GM19238 (cell line): ENCODE measurements around the gene BCAS3.
"Not testable (repeated sequence)": the region's sequence is repeated elsewhere in the genome, so short reads cannot be mapped to it uniquely, and the experiment has no call there.

Source experiments
- DNase-seq: peaks from one replicate; pipeline ENCODE4 v3.0.0; 2011; ENCODE audit warnings: low spot score; ENCODE audit not compliant: insufficient read length

BCAS3 gene

DNA sequence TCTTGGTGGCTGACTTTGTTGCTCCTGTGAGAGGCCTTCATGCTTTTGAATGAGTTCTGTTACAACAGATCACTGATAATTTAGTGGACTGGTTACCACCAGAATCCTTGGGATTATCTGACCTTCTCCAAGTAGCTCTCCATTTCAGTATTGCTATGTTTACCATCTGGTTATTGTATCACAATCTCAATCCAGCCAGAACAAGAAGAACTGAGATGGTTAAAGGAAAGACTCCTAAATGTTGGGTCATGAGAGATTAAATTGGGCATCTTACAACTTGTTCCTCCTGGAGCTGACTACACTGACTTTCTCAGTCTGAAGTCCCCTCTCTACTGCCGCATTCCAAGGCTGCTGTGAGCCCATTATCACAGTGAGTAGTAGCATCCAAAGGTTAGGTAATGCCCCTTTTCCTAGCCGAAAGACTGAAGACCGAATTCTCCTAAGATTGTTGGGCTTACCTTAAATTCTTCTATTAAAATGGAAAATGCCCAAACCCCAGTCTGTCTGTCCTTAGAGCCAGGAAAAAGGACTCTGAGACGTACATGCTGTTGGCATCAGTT lies 540.3 kb downstream of the BCAS3 start:
- DNase-seq = no peak

DNA sequence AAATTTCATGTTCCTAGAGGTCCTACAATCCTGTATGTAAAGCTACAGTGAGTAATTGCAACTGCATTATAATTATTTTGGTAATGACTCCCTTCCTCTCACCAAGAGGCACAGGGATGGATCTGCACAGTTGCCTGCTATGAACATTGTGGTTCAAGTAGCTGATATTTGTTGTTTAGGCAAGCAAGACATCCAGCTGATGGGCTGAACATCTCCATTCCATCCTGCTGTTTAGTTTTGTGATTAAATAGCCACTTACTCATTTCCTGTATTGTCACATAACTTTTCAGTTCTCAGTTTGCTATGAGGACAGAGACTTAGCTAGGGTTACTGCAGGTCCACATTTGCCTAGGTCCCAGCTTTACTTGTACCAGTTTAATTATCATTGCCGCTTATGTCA lies 540.8 kb downstream of the BCAS3 start:
- DNase-seq = no peak

DNA sequence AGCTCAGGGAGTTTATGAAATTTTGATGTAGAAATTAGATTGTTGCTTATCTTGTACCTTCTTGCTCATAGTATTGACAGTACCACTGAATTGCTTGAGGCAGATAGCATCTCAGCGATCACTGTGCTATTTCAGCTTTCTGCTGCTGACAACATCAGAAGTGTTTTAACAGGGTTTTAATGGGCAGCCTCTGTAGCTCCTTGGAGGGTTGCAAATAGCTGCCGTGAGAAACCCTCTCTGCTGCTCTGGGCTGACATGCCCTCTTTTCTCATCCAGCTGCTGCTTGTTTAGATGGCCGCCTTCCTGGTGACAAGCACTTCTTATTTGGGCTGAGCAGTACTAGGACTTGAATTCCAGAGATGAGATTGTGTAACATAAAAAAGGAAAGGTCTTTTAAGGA lies 541.8 kb downstream of the BCAS3 start:
- DNase-seq = no peak

DNA sequence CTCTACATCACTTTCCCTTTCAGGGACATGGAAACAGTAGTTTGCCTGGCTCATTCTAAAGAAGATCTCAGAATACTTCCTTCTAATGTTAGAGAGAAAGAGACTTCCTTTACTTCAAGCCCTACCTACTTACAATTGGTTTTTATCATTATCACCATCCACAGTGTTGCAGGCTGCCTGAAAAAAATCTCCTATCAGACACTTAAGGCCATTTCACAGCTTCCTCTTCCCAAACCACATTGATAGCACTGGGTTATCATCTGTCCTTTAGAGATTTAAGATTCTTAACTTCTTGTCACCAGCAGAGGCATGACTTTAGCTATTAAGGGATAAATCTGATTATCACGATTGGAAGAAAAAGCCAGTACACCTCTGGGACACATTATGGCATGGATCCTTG lies 543.5 kb downstream of the BCAS3 start:
- no peak for DNase-seq

DNA sequence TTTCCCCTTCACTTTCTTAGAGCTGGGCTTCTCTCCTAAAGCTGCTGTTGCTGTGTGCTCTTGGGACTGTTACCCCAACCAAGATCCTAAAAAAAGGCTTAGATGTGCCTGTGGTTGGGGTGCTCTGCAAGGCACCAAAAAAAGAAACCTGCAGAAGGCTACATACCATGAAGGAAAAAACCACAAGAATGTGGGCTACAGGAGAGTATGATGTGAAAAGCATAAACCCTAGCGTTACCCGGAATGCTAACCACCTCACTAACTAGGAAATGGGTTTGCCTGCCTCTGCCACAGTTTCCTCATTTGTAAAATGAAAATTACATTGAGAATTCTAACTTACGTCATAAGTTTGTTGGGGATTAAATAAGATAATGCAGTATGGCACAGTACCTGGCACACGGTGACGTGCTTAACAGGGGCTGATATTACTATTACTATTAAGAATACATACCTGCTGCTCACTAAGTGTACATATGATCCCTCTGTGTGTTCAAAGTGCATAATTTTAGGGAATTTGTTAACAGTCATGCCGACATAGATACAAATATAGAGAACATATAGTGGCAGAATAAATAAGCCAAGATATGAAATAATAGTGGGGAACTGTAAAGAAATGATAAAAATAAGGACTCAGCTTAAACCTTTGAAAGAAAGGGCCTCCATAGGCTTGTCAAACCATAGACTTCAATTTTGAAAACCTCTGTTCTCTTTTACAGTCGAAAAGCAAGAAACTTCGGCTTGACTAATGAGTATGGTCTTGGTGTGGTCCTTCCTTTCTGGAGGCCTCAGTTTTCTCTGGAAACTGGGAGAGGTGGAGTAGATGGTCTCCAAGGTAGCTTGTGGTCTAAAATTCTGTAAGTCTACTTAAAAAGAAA lies 544.2 kb downstream of the BCAS3 start:
- no peak for DNase-seq

DNA sequence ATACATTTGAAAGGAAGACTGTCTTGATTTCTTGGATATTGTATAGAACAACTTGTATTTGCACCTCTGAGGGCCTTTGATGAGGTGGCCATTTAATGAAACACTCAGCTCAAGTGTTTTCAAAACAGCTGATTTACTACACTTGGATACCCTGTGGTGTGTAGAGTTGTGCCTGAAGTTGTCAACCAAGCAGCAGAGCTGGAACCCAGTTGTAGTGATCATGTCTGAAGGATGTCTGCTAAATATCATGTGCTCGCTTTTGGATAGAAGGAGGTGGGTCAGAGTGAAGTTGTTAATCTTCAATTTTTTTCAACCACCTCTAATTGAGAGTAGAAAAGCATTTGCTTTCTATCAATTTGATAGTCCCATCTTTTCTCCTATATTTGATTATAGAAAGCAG lies 546.1 kb downstream of the BCAS3 start:
- no peak for DNase-seq

DNA sequence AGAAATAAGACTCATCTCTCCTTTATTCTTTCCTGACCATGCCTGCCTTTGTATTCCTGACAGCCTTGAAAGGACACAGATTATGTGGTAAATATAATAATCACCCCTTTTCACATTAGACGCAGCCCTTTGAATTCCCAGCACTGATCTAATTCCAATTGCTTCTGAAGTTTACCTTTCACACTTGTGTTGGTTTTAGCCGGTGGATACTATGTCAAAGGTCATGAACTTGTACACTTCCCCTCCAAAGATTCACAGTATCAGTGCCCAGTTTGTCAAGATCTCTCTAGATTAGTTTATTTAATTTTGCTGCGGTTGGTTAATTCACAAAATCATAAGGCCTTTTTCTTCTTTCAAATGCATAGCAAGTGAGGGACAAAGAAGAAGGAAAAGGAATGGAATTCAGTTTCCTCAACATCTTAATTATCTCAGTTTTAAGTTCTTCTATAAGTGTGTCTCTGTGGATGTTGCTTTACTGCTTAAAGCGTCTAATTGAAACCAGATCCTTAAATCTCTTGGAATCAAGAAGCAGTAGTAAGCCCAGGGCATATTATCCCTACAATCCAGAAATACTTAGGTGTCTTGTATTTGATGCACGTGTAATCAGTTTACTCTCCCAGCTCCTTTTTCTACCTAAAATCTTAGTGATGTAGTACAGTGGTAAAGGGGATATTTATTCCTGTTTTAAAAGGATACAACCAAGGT lies 547.7 kb downstream of the BCAS3 start:
- no peak for DNase-seq

DNA sequence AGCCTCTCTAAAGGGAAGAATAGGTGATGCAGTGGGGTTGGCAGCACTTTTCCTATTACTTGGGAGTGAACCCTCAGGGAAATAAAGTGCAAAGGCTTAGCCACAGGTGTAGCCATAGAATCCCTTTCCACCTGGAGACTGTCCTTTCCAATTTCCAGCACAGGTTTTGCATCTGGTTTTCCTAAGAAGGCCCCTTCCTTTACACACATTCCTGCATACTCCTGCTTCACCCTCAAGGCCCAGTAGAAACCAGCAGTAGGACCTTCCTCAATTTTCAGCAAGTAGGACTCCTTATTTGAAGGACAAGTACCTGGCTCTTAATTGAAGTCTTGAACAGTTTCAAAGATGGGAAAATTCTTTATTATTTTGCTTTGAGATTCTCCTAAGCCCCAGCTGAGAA lies 550.2 kb downstream of the BCAS3 start:
- DNase-seq = no peak

DNA sequence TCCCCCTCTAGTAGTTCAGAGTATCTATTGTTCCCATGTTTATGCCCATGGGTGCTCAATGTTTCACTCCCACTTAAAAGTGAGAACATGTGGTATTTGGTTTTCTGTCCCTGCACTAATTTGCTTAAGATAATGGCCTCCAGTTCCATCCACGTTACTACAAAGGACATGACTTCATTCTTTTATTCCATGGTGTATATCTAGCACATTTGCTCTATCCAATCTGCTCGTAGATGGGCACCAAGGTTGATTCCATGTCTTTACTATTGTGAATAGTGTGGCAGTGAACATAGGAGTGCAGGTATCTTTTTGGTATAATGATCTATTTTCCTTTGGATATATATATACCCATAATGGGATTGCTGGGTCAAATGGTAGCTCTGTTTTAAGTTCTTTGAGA lies 552.8 kb downstream of the BCAS3 start:
- DNase-seq = no peak

DNA sequence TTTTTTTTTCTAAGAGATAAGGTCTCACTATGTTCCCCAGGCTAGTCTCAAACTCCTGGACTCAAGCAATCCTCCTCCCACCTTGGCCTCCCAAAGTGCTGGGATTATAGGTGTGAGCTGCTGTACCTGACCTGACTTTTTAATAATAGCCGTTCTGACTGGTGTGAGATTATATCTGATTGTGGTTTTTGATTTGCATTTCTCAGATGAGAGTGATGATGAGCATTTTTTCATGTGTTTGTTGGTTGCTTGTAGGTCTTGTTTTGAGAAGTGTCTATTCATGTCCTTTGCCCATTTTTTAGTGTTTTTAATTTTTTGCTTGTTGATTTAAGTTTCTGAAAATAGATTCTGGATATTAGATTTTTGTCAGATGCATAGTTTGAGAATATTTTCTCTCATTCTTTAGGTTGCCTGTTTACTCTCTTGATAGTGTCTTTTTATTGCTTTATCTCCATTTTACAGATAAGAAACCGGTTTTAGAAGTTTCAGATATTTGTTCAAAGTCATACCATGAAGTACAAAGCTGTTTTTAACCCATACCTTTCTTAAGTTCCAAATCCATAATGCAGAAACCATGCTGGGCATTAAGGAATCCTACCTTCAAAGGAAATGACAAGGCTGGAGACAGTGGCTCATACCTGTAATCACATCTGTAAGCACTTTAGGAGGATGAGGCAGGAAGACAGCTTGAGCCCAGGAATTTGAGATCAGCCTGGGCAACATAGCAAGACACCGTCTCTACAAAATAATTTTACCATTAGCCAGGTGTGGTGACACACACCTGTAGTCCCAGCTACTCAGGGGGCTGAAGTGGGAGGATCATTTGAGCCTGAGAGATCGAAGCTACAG lies 553.5 kb downstream of the BCAS3 start:
- no peak for DNase-seq

DNA sequence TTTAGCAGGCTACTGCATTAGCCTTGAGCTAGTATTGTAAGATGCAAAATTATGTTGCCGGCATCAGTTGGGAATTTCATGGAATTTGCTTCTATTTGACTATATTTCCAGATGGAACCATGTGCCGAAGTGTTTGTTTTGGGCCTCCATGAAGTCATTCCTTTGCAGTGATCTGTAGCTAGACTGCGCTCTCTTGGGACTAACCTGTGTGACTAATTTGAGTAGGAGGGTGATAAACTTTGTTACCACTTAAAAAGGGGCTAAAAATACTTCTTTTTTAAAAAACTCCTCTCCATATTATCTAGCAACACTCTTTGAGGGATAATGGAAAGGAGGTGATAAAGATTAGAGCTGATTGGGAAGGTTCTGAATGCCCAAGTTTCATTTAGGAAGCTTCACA lies 555.2 kb downstream of the BCAS3 start:
- no peak for DNase-seq

DNA sequence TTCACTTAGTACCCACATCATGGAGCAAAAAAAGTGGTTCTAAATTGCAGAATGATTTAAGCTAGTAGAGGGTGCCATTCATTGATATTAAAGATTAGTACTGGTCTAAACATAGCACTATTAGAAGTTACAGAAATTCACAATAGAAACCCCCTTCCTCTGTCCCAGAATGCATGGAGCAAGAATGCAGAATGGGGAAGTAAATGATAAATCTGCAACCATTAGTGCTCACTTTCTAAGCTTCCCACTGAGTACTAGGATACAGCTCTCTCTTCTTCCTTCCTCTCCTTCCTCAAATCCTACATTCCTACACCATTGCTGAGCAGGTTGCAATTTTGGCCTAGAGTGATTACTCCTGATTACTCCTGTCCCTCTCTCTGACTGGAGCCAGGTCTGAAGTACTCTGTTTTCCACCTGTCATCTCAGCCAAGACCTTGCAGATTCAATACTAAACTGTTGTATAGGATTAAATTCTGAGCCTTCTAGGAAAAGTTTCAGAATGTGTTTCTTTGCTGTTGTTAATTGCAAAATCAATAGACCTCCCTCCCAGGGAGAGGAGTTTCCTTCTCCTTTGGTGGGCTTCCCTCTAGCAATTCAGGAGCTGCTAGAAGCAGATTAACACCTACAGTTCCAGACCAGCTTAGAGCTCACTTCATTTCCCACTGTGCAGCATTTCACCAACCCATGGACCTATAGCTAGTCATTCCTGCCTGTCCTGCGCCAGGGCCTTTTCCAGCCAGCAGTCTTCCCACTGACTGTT lies 556.5 kb downstream of the BCAS3 start:
- no peak for DNase-seq

DNA sequence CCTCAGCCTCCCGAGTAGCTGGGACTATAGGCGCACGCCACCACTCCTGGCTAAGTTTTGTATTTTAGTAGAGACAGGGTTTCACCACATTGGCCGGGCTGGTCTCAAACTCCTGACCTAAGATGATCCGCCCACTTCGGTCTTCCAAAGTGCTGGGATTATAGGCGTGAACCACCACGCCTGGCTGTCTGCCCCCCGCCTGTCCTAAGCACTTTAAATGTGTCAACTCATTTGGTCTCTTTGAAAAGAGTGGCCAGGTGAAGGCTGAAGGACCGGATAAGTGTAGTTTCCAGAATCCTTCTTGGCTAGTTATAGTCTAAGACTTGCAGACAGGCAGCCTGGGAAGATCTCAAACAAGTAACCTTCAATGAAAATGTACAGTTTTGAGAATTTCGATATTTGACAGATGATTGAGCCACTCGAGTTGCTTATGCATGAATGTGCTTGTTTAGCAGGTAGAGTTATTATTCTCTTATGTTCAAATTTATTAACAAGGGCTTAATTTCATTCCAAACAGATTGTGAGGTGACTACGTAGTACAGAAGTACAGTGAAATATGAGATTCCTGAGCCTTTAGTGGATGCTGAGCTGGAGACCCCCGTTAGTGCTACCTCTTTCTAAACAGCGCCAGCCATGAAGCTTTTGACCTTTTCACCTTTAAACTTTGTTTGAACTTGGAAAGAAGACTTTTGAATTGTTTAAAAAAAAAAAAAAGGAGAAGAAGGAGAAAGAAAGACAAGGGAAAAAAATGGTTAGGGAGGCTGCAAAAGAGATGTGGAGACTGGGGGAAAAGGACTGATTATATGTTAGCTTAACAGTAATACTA lies 557.6 kb downstream of the BCAS3 start:
- DNase-seq = no peak

DNA sequence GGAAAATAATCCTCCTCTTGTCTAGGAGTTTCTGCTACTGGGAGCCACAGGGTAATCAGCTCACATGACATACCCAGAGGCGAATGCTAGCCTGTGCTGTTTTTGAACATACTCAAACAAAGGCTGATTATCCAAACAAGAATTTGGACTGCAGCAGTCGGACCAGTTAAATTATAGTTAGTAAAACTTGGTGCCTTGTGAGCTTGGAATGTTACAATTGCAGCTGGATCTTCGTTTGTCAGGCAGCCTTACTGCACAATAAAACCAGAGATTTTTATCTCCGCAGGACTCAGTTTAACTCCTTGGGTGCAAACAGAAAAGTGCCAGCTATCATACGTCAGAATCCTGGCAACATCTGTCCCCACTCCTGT lies 558.2 kb downstream of the BCAS3 start:
- DNase-seq = no peak

DNA sequence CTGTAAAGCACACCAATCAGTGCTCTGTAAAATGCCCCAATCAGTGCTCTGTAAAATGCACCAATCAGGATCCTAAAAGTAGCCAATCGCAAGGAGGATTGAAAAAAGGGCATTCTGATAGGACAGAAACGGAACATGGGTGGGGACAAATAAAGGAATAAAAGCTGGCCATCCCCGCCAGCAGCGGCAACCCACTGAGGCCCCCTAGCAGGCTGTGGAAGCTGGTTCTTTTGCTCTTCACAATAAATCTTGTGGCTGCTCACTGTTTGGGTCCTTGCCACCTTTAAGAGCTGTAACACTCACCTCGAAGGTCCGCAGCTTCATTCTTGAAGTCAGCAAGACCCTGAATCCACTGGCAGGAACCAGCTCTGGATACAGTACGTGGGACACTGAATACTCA lies 559.6 kb downstream of the BCAS3 start:
- no peak for DNase-seq

DNA sequence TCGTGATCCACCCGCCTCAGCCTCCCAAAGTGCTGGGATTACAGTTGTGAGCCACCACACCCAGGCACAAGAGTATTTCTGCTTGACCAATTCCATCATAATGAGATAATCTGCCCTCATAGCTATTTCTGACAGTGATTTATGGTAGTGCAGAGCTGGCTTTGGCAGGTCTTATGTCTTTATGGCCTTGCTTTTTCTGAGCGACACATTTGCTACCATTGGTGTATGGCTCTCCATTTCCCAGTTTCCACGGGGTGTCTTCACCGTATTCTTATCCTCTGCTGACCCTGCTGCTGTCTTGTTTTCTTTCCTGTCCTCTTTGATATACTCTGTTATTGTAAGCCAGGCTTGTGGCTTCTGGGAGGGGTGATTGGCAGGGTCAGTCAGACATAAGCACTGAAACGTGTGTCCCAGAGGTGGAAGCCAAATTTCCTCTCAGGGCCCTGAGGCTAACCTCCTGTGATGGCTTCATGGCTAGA lies 560.8 kb downstream of the BCAS3 start:
- DNase-seq = no peak

DNA sequence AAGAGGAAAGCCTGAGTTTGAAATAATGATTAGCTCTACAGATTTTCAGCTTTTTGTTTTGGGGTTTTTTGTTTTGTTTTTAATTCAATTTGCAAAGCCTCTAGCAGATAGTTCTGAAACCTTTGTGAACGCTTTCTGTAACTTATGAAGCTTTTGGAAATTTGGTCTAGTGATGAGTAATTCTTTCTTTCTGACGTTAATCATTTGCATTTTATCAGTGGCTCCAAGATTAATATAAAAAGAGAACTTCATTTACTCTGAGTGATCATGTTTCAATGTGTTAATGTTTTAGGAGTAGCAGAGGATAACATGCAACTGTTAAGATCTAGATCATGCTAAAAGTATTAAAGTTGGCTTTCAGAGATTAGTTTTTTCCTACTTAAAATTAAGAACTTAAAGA lies 561.7 kb downstream of the BCAS3 start:
- no peak for DNase-seq

DNA sequence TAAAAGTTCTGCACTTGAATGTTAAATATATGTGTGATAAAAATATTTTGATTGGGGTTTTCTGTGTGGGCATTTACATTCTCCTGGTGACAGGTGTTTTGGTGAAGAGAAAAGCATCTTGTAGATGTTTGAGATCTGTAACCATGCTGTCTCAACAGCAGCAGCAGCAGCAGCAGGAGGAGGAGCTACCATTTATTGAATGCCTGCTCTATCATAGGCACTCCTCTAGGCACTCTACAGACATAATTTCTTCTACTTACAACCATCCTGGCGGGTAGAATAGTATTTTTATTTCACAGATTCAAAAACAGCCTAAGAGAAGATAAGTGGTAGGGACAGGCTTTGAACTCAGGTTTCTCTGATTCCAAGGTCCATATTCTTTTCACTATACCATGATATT lies 562.3 kb downstream of the BCAS3 start:
- DNase-seq = no peak

DNA sequence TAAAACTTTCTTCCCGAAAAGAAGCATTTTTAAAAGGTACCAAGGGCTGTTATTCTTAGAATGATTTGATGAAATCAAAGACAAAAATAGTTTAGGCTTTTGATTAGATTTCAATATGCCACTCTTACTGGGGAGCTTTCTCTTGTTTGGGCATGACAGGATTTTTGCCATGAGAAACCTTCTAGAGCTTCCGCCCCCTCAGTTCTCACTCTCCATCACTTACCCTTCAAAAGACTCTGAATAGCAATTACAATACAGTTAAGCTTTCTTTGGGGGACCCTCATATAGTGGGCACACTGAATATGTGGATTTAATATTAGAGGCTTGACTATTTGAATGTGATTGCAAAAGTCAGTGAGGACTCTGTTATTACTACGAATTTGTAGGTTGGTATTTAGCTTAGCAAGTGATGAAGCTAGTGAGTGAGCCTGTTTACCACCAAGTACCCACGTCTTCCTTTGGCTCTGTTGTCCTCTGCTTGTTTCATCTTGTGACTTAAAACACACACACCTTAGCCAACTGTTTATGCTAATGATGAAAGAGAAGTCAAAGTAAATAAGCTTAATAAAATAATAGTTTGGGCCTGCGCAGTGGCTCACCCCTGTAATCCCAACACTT lies 563.3 kb downstream of the BCAS3 start:
- DNase-seq = no peak

DNA sequence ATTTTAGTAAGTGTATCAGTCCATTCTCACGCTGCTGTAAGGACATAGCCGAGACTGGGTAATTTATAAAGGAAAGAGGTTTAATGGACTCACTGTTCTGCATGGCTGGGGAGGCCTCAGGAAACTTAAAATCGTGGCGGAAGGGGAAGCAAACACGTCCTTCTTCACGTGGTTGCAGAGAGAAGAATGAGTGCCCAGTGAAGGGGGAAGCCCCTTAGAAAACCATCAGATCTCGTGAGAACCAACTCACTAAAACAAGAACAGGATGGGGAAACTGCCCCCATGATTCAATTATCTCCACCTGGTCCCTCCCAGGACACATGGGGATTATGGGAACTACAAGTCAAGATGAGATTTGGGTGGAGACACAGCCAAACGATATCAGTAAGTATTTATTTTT lies 567.3 kb downstream of the BCAS3 start:
- DNase-seq = not testable (repeated sequence)
